DND-41 (cell line): ENCODE results near the gene MFAP3L.

Source experiments
- ATAC-seq: fragments of 200-7000 bp; cut with Tn5 transposase; 3 replicates; pipeline ENCODE4 v1.9.1; 2021; ENCODE audit warnings: low read depth; ENCODE audit not compliant: insufficient read depth
- DNase-seq: peaks from one replicate; pipeline ENCODE4 v3.0.0-alpha.2; 2020
- H2AFZ ChIP-seq: 2 replicates; pipeline ENCODE4 v1.6.0; 2012; ENCODE audit warnings: low read depth, low read length
- H3K27ac ChIP-seq: 2 replicates; pipeline ENCODE4 v1.5.1; 2012; ENCODE audit warnings: low read length, inconsistent platforms
- H3K27me3 ChIP-seq: fragments of 200-600 bp; sonication (generic); 2 replicates; pipeline ENCODE4 v1.6.0; 2012; ENCODE audit warnings: low read length, mild to moderate bottlenecking, inconsistent platforms; ENCODE audit not compliant: insufficient read depth, poor library complexity
- H3K36me3 ChIP-seq: 2 replicates; pipeline ENCODE4 v1.5.1; 2012; ENCODE audit warnings: low read length, inconsistent platforms; ENCODE audit not compliant: insufficient read depth
- H3K4me1 ChIP-seq: 2 replicates; pipeline ENCODE4 v1.5.1; 2012; ENCODE audit warnings: mild to moderate bottlenecking, low read length; ENCODE audit not compliant: insufficient read depth
- H3K4me2 ChIP-seq: 2 replicates; pipeline ENCODE4 v1.6.0; 2012; ENCODE audit warnings: mild to moderate bottlenecking, moderate library complexity, low read length, inconsistent platforms; ENCODE audit not compliant: insufficient read depth
- H3K4me3 ChIP-seq, 2 experiments: fragments of 200-600 bp in 1 of 2; shearing (Covaris generic) in 1 of 2; 2 replicates each; pipeline ENCODE4 v1.5.1; 2012 to 2016; ENCODE audit warnings: inconsistent platforms in 2 of 2, low read length in 2 of 2, mild to moderate bottlenecking in 2 of 2, low read depth in 1 of 2, moderate library complexity in 1 of 2
- H3K79me2 ChIP-seq: 2 replicates; pipeline ENCODE4 v1.6.0; 2012; ENCODE audit warnings: low read length, inconsistent platforms; ENCODE audit not compliant: insufficient read depth
- H3K9ac ChIP-seq: 2 replicates; pipeline ENCODE4 v1.6.0; 2012; ENCODE audit warnings: low read depth, mild to moderate bottlenecking, inconsistent platforms, low read length, moderate library complexity
- H3K9me3 ChIP-seq: 2 replicates; pipeline ENCODE4 v1.5.1; 2012; ENCODE audit warnings: low read length, moderate library complexity, mild to moderate bottlenecking, inconsistent platforms; ENCODE audit not compliant: insufficient read depth, severe bottlenecking
- H4K20me1 ChIP-seq: 2 replicates; pipeline ENCODE4 v1.6.0; 2012; ENCODE audit warnings: low read length; ENCODE audit not compliant: insufficient read depth
- CTCF ChIP-seq: IDR thresholded peaks from 2 replicates; pipeline ENCODE4 v1.5.1; 2012; ENCODE audit warnings: borderline replicate concordance, low read length, moderate library complexity, mild to moderate bottlenecking; ENCODE audit not compliant: poor library complexity, severe bottlenecking; ENCODE audit errors: extremely low read depth
- EZH2 ChIP-seq: IDR thresholded peaks from 3 replicates; pipeline ENCODE4 v1.6.1; 2012; ENCODE audit warnings: borderline replicate concordance, low read depth, mild to moderate bottlenecking, moderate library complexity, low read length, inconsistent platforms; ENCODE audit not compliant: severe bottlenecking

Gene MFAP3L

GRCh38 chr4:170059421-170059820 is 33.2 kb upstream of the MFAP3L start:
- ATAC-seq (no peak), DNase-seq (no peak)
- no peak overlapping the region for H3K9ac ChIP-seq
- H3K4me2 ChIP-seq, result no peak overlapping the region
- H3K27ac ChIP-seq, result no peak overlapping the region
- H3K4me1 ChIP-seq, result no peaks in the 10 kb centered on the region
- no peak overlapping the region for H3K4me3 ChIP-seq
- no peaks in the 10 kb centered on the region for H3K36me3 ChIP-seq
- TF ChIP-seq EZH2 (no peak), CTCF (no peak)
- no peak overlapping the region for H2AFZ ChIP-seq
- no peaks in the 10 kb centered on the region for H3K9me3 ChIP-seq
- no peaks in the 10 kb centered on the region for H3K79me2 ChIP-seq
- peaks cover 3% of the 10 kb centered on the region for H3K27me3 ChIP-seq
- no peaks in the 10 kb centered on the region for H4K20me1 ChIP-seq

- Histone ChIP-seq H3K4me3 (no peak overlapping the region), H3K9me3 (no peaks in the 10 kb centered on the region), H3K4me2 (no peak overlapping the region), H3K4me1 (no peaks in the 10 kb centered on the region), H2AFZ (no peak overlapping the region), H3K36me3 (no peaks in the 10 kb centered on the region), H3K9ac (no peak overlapping the region), H3K27me3 (peaks cover 3% of the 10 kb centered on the region), H3K79me2 (no peaks in the 10 kb centered on the region), H3K27ac (no peak overlapping the region), H4K20me1 (no peaks in the 10 kb centered on the region)
- no peak for ATAC-seq
- TF ChIP-seq CTCF (no peak), EZH2 (no peak)
- no peak for DNase-seq
Observed at GRCh38 chr4:170058826-170059225, 32.6 kb upstream of the MFAP3L start.

GRCh38 chr4:170057866-170058265 is 31.7 kb upstream of the MFAP3L start:
- no peak for ATAC-seq
- H4K20me1 ChIP-seq, result no peaks in the 10 kb centered on the region
- no peak overlapping the region for H3K9ac ChIP-seq
- H3K36me3 ChIP-seq, result no peaks in the 10 kb centered on the region
- H3K4me2 ChIP-seq, result no peak overlapping the region
- no peak for DNase-seq
- H3K4me3 ChIP-seq, result no peak overlapping the region
- no peaks in the 10 kb centered on the region for H3K79me2 ChIP-seq
- no peak for TF ChIP-seq CTCF
- no peak for TF ChIP-seq EZH2
- H3K9me3 ChIP-seq, result no peaks in the 10 kb centered on the region
- H3K27me3 ChIP-seq, result no peaks in the 10 kb centered on the region
- H3K27ac ChIP-seq, result no peak overlapping the region
- H2AFZ ChIP-seq, result no peak overlapping the region
- H3K4me1 ChIP-seq, result no peaks in the 10 kb centered on the region

- no peak overlapping the region for H3K27ac ChIP-seq
- no peak for DNase-seq
- TF ChIP-seq CTCF (no peak), EZH2 (no peak)
- no peaks in the 10 kb centered on the region for H3K4me1 ChIP-seq
- ATAC-seq, result no peak
- H3K4me2 ChIP-seq, result no peak overlapping the region
- H3K9ac ChIP-seq, result no peak overlapping the region
- no peaks in the 10 kb centered on the region for H3K27me3 ChIP-seq
- H3K4me3 ChIP-seq, result no peak overlapping the region
- H2AFZ ChIP-seq, result no peak overlapping the region
- H3K9me3 ChIP-seq, result no peaks in the 10 kb centered on the region
- no peaks in the 10 kb centered on the region for H3K79me2 ChIP-seq
- H4K20me1 ChIP-seq, result no peaks in the 10 kb centered on the region
- no peaks in the 10 kb centered on the region for H3K36me3 ChIP-seq
Observed at GRCh38 chr4:170052919-170053318, 26.7 kb upstream of the MFAP3L start.
